Fibroblast of gingiva (primary cell): ENCODE measurements around the gene CHM.
A peak's percentile ranks its signal among the peaks of the same experiment; 100 is the strongest.

Experiments
- DNase-seq: peaks from one replicate; pipeline ENCODE4 v3.0.0-alpha.2; 2011; ENCODE audit warnings: low read depth

The CHM gene

DNA sequence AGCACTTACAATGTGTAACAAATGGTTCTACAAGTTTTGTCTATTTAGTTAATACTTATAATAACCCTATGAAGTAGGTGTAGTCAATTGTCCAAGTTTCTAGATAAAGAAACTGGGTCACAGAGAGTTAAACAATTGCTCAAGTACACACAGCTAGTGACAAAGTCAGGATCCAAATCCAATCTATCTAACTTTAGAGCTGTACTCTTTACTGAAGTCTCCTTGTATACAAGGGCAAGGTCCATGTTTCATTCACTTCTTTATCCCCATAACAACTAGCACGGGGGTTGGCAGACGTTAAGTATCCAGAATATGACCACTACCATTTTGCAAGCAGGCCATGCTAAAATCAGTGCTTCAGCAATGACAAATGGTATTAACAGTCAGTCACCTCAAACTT, 141.0 kb downstream of the CHM start:
- no peak for DNase-seq

DNA sequence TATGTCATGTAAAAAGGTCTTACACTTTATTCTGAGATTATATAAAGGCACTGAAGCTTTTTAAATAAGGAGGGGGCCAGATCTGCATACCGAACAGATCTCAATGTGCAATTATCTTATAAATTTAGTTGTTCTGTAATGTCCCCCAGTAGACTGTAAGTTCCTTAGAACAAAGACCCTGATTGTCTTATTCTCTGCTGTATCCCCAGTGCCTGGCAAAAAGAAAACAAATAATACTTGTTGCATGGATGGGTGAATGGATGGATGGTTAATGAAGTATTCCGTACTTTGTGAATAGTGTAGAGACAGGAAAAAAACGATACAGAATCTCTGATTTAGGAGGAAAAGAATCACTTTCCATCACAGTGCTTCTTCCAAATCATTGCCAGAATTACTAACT, 141.5 kb downstream of the CHM start:
- DNase-seq, result no peak

GRCh38 chrX:85903692-85904471, 143.5 kb downstream of the CHM start:
- no peak for DNase-seq

DNA sequence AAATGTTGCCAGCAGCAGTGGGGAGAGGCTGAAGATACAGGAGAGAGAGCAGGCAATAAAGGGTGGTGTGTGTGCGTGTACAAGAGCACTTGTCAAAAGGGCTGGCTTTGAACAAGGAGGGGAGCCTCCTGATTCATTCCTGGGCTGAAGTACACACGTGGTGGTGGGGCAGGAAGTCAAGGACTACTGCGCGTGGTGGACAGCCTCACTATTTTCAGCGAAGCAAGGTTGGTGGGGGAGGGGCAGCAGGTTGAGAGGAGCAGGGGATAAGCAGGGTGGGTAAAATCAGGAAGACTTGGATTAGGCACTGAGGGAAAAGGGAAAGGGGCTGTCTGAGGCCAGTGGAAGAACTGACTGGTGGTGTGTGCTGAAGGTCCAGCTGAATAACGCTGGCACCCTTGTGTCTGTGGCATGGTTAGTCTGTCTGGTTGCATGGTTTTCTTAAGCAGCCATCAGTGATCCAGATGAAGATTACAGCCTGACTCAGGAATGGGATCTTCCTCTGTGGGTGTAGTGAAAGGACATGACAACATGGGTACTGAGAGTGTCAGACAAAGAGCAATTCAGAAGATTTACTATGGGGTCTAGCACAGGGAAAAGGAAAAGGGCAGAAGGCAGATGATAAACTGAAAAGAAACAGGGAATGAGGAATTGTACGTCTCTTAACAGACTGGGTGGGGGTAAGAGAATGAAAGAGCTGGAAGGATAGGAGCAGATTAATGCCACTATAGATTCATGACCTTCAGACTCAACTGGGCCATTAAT, 149.8 kb downstream of the CHM start:
- no peak for DNase-seq

DNA sequence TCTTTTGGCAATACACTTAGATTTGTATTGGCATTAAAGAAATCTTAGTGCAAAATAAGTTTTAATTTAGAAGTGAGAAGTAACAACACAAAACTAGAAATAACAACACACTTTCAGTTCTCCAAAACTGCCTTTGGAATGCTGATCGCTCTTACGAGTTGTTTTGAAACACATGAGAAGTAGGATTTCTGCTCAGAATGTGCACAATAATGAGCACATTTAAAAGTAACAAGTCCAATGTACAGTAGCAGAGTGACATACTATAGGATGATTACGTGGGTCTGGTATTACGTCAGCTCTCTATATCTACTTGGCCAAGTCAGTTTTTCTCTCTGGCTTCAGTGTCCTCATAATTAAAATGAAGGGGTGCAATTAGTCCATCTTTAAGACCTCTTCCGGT, 164.8 kb downstream of the CHM start:
- DNase-seq, result no peak

DNA sequence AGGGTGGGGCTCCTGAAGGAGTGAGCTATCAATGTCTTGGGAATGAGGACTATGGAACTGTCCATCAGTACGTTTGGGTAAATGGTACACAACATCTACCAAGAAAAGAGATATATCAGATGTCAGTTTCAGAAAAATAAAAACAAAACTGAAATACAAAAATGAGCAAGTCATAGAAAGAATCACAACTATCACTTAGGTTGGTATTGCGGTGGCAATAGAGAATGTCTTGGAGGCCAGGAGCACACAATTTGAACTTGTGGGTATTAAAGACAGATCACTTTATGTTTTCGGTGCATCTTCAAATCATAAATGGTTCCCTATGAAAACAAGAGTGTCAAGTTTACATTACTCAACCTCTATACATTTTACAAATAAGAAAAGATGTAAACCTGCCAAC, 176.8 kb downstream of the CHM start:
- no peak for DNase-seq

DNA sequence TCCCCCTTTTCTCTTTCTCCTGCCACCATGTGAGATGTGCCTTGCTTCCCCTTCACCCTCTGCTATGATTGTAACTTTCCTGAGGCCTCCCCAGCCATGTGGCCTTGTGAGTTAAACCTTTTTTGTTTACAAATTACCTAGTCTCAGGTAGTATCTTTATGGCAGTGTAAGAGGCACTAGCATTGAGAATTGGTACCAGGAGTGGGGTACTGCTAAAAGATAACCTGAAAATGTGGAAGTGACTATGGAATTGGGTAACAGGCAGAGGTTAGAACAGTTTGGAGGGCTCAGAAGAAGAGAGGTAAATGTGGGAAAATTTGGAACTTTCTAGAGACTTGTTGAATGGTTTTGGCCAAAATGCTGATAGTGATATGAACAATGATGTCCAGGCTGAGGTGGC, 182.0 kb downstream of the CHM start:
- DNase-seq, result no peak

DNA sequence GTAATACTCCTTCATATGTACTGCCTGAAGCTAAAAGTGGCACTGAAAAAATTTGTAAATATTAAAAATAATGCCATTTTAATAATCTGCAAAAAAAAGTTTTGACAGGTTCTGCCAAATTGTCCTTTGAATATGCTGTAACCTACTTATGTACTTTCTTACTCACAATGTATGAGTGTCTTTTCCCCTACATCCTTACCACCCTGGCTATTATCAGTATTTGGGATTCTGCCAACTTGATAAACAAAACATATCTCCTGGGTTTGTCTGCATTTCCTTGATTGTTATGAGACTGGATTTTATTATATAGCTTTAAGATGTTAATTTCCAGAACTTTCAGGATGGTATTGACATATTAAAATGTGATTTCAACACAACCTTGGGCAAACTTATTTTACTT, 187.9 kb downstream of the CHM start:
- DNase-seq, result no peak

GRCh38 chrX:85851418-85851817, 195.9 kb downstream of the CHM start:
- DNase-seq, result no peak

GRCh38 chrX:85836868-85837267, 210.5 kb downstream of the CHM start:
- peak; percentile 45 for DNase-seq

DNA sequence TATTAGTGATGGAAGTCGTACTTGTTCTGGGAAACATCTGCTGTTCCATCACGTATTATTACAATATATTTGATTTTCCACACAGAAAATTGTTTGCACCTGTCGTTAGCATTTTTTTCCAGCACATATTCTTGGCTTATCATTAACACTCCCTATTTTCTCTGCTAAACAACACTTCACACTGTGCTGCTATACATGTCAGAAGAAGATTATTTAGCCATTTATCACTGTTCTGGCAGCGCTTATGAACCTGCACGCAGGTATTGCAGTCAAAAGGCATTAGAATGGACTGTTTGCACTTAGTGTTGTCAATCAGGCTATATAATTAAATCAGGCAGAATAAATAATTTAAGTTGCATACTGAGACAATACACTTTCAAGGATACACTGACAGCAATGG, 218.6 kb downstream of the CHM start:
- DNase-seq, result no peak

GRCh38 chrX:85815203-85815751, 232.1 kb downstream of the CHM start:
- DNase-seq, result no peak
